22Rv1 (cell line): ENCODE results near the gene CA12.

ENCODE experiments used
- H3K27ac ChIP-seq: fragments of 450-650 bp; 2 replicates; pipeline ENCODE4 v1.5.1; 2017
- ZFX ChIP-seq: fragments of 450-650 bp; IDR thresholded peaks from 2 replicates; pipeline ENCODE4 v1.6.1; 2017; ENCODE audit warnings: antibody characterized with exemption, borderline replicate concordance
- TF ChIP-seq, protein P1 (sequence below): fragments of 450-650 bp; IDR thresholded peaks from 2 replicates; pipeline ENCODE4 v1.5.1; 2017; ENCODE audit warnings: mild to moderate bottlenecking

The CA12 gene

DNA sequence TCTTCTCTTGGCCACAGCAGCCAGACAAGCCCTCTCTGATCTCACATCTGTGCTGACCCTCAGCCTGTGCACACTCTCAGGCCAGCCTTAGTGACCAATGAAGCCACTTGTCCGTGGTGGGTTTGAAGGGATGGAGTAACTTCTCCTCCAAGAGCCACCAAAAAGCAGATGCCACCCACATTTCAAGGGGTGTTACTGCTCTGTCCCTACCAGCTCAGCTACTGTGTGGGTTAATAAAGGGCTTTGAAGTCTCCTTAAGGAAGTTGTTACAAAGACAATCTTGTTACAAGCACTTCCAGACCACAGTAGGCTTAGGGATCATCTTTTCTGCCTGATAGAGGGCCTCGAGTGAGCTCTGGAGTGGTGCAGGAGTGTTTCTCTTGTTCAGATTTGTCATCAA, 3.3 kb upstream of the CA12 start:
- TF ChIP-seq, protein P1, sequence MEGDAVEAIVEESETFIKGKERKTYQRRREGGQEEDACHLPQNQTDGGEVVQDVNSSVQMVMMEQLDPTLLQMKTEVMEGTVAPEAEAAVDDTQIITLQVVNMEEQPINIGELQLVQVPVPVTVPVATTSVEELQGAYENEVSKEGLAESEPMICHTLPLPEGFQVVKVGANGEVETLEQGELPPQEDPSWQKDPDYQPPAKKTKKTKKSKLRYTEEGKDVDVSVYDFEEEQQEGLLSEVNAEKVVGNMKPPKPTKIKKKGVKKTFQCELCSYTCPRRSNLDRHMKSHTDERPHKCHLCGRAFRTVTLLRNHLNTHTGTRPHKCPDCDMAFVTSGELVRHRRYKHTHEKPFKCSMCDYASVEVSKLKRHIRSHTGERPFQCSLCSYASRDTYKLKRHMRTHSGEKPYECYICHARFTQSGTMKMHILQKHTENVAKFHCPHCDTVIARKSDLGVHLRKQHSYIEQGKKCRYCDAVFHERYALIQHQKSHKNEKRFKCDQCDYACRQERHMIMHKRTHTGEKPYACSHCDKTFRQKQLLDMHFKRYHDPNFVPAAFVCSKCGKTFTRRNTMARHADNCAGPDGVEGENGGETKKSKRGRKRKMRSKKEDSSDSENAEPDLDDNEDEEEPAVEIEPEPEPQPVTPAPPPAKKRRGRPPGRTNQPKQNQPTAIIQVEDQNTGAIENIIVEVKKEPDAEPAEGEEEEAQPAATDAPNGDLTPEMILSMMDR, result no peak
- TF ChIP-seq ZFX, result no peak
- no peak overlapping the region for H3K27ac ChIP-seq

DNA sequence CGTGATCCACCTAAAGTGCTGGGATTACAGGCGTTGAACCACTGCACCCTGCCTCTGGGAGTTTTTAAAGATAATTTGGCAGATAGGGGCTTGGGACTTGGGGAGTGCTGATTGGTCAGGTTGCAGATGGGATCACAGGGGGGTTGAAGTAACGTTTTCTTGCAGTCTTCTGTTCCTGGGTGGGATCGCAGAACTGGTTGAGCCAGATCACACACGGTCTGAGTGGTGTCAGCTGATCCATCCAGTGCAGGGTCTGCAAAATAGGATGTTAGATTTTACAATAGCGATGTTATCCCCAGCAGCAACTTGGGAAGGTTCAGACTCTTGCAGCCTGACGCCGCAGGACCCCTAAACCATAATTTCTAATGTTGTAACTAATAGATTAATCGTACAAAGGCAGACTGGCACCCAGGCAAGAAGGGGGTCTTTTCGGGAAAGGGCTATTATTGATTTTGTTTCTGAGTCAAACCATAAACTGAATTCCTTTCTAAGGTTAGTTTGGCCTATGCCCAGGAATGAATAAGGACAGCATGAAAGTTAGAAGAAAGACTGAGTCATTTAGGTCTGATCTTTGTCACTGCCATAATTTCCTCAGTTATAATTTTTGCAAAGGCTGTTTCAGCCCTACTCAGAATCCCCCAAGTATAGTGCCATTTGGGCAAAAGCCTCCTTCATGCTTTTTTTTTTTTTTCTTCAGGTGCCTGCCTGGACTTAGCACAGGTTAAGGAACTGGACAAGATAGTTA, 1.5 kb upstream of the CA12 start:
- TF ChIP-seq, protein P1, result no peak
- TF ChIP-seq ZFX, result no peak
- no peak overlapping the region for H3K27ac ChIP-seq

DNA sequence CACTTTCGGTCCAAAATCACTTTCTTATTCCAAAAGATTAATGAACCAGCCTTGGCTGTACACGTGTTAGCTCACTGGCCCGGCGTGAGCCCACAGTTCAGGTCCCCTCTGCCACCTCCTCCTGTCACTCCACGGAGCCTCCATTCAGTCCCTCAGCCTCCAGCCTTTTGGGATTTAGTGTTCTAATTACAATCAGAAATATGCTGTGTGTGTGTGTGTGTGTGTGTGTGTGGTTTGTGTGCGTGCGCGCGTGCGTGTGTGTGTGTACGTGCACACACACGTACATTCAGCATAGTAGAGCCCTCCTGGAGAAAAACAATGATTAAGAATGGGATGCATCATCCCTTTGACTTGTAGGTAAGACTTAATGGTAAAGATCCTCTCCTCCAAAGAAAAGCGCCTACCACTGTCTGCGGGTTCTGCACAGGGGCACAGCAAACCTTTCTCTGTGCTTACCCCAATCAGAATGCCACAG, 801 bp downstream of the CA12 start:
- H3K27ac ChIP-seq, result no peak overlapping the region
- TF ChIP-seq, protein P1, result no peak
- TF ChIP-seq ZFX, result no peak

DNA sequence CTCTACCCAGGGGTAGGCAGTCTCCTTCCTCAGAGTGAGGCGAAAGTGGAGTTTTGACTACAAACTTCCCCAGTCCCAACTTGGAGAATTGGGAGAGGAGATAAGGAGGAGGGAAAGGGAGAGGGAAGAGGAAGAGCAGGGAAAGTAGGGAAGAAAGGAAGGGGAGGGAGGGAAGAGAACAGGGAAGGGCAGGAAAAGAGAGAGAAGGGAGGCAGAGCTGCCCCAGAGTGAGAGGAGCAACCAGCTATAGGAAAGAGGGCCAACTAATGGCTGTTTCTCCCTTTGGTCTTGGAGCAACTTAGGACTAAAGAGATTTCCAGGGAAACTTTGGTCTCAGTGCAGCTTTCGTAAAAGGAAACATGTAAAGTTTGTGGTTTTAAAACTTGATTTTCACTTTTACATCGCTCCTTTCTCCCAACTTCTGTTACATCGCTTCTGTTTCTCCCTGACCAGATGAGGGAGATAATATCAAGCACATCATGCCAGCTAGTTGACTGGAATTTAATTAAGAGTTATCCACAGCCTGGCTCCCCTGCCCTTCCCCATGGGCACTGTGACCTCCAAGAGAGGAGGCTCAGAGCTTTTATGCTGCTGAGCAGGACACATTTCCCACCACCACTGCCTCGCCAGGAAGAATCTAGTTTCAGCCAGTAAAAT, 1.4 kb downstream of the CA12 start:
- TF ChIP-seq, protein P1, result no peak
- no peak for TF ChIP-seq ZFX
- no peak overlapping the region for H3K27ac ChIP-seq

DNA sequence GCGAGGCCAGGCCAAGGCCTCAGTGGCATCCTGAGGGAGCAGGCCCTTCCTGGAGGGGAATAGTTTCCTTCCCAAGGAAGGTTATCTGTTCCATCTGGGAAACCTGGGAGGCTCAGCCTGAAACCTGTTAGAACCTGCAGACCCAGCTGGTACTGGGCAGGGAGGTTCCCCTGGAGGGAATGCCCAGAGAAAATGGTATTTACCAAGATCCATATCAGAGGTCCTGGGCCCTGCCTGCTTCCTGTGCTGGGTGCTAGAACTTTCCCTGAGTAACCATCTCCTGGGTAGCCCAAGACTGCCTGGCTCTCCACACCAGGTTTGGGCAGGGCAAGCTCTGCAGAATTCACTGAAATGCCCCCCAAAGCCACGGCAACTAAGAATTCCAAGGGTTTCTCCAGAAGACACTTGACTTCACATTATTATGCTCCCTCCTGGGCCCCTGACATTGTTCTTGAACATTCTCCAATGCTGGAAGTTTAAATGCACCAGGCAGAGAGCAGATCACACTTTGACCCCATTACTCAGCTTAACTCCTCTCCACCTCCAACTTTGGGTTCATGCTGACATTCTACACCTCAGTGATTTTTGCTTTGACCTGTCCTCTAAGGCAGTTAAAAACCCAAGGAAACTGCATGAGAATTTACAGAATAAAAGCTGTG, 2.0 kb downstream of the CA12 start:
- TF ChIP-seq, protein P1, result no peak
- no peak for TF ChIP-seq ZFX
- H3K27ac ChIP-seq, result no peak overlapping the region

DNA sequence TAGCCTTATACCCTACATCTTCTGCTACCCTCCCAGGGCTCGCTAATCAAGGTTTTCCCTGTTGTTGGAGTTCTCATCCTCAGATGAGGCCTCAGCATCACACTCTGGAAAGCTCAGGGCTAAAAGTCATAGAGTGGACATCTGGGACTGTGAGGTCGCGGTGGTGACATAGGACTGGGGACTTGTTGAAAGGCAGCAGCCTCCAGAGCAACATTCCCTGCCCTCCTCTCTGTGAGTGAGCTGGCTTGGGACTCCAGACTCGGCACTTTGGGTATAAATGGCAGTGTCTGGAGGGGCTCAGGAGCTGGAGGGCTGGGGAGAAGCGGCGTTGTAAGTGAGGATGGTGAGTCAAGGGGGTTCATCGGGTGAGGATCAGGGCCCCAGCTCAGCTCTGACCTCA, 2.7 kb downstream of the CA12 start:
- H3K27ac ChIP-seq, result no peak overlapping the region
- TF ChIP-seq ZFX, result no peak
- TF ChIP-seq, protein P1, result no peak
